Measurements from ENCODE around the gene OSBPL10.

OSBPL10 gene

DNA sequence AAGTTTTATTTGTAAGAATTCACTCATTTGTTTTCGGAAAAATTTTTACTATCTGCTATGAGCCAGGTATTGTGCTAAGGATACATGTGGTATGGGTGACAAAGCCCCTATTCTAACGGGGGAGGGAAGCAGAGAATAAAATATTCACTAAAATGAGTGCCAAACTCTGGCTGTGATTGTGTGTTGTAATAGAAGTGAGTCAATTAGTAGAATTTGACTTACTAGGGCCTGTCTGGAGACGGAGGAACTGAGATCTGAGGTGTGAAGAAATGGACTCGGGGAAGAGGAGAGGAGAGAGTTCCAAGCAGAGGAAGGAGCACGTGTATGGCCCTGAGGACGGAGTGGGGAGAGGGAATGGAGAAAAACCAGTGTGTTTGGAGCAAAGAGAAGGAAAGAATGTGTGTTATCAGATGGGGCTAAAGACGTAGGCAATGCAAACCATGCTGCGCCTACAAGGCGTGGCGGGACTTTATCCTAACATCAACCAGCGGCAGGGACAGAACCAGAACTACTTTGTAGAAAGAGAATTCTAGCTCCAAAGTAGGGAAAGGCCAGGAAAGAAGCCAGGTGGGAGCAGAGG is 89.1 kb downstream of the OSBPL10 start:
- in situ Hi-C loops (cut with MboI; ENCODE audit: low pct_unique_long_range_greater_than_20kb, low sequenced_read_pairs, unreplicated experiment), result no loop called here
- TF ChIP-seq, protein P1, sequence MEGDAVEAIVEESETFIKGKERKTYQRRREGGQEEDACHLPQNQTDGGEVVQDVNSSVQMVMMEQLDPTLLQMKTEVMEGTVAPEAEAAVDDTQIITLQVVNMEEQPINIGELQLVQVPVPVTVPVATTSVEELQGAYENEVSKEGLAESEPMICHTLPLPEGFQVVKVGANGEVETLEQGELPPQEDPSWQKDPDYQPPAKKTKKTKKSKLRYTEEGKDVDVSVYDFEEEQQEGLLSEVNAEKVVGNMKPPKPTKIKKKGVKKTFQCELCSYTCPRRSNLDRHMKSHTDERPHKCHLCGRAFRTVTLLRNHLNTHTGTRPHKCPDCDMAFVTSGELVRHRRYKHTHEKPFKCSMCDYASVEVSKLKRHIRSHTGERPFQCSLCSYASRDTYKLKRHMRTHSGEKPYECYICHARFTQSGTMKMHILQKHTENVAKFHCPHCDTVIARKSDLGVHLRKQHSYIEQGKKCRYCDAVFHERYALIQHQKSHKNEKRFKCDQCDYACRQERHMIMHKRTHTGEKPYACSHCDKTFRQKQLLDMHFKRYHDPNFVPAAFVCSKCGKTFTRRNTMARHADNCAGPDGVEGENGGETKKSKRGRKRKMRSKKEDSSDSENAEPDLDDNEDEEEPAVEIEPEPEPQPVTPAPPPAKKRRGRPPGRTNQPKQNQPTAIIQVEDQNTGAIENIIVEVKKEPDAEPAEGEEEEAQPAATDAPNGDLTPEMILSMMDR (IDR thresholded peaks at IDR 0.05; ENCODE audit: extremely low read depth, insufficient read depth, missing control alignments), result no peak

DNA sequence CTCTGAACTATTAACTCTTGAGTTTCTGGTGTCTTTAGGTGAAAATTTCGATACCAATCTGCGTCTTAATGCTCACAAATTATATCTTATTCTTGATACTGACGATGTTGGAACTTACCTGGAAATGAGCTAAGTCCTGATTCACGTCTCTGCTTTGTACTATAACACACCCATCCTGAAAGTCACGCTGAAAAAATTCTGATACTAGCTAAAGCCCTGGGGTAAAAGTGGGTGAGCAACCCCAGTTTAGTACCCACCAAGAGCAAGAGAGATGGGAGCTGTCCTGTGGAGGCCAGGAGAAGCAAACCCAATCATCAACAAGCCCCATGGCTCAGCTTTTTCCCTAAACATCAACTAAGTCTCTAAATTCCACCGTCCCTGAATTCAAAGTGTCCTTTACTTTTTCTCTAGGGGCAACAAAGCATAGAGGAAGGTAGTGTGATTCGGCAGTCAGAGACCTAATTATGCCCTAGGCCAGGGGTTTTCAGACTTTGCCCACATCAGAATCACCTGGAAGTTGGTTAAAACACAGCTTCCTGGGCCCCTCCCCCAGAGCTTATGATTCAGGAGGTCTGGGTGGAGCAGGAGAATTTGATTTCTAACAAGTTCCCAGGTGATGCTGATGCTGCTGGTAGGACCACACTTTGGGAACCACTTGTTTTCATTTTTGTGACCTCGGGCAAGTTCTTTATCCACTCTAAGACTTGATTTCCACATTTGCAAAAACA is 90.2 kb downstream of the OSBPL10 start:
- in situ Hi-C loops (cut with MboI; ENCODE audit: low pct_unique_long_range_greater_than_20kb, low sequenced_read_pairs, unreplicated experiment), result no loop called here
- TF ChIP-seq, protein P1 (IDR thresholded peaks at IDR 0.05; ENCODE audit: extremely low read depth, insufficient read depth, missing control alignments), result no peak
- DNase-seq (ENCODE audit: low spot score), result no peak

More for the DNA sequence above, 89.1 kb downstream of the OSBPL10 start:
- no peak for DNase-seq (ENCODE audit: low spot score)

DNA sequence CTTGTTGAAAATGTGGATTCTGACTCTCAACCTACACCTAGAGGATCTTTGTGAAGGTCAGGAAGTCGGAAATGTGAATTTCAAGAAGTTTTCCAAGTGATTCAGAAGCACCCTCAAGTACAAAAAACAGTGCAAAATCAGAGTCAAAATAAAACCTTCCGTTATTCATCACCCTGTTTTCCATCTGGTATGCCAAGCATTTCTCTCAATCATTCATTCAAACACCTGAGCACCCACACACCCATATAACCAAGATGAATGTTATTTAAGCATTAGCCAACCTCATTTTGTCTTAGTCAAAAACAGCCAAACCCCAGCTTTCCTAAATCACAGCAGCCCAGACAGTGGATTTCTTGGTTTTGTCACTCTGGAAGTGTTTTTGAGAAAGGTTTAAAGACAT is 91.1 kb downstream of the OSBPL10 start:
- in situ Hi-C loops (cut with MboI; ENCODE audit: low pct_unique_long_range_greater_than_20kb, low sequenced_read_pairs, unreplicated experiment), result no loop called here
- no peak for DNase-seq (ENCODE audit: low spot score)
- TF ChIP-seq, protein P1 (IDR thresholded peaks at IDR 0.05; ENCODE audit: extremely low read depth, insufficient read depth, missing control alignments), result no peak

DNA sequence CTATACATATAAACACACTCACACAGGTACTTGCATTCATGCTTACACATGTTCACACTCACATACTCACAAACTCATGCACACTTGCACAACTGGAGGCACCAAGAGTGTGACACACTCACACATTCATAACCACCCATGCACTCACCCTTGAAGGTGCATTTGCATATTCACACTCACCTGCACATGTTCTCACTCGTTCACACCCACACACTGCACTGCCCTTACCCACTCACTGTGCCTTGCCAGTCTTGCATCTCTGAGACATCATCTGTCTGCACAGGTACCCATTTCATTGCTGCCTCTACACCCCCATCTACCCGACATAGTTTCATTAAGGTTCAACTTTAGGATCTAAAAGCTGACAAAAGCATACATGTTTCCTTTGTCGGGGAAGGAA is 95.8 kb downstream of the OSBPL10 start:
- in situ Hi-C loops (cut with MboI; ENCODE audit: low pct_unique_long_range_greater_than_20kb, low sequenced_read_pairs, unreplicated experiment), result no loop called here
- DNase-seq (ENCODE audit: low spot score), result no peak
- TF ChIP-seq, protein P1 (IDR thresholded peaks at IDR 0.05; ENCODE audit: extremely low read depth, insufficient read depth, missing control alignments), result no peak

DNA sequence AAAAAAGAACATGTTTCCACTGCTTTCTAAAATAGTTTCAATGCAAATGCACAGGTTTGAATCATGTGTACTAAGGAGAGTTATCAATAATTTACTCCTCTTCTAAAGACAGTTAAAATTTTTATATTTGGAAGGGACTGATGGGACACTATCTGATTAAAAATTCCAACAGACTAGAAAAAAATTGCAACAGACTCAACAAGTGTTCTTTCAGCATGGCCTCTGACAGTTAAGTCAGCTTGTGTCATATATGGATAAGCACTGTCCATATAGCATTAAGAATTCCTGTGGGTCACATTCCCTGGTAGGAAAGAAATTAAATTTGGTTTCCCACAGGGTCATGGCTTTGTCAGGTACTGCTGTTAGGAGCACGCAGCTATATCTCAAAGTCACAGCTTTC is 96.8 kb downstream of the OSBPL10 start:
- no peak for DNase-seq (ENCODE audit: low spot score)
- in situ Hi-C loops (cut with MboI; ENCODE audit: low pct_unique_long_range_greater_than_20kb, low sequenced_read_pairs, unreplicated experiment), result no loop called here
- TF ChIP-seq, protein P1 (IDR thresholded peaks at IDR 0.05; ENCODE audit: extremely low read depth, insufficient read depth, missing control alignments), result no peak

DNA sequence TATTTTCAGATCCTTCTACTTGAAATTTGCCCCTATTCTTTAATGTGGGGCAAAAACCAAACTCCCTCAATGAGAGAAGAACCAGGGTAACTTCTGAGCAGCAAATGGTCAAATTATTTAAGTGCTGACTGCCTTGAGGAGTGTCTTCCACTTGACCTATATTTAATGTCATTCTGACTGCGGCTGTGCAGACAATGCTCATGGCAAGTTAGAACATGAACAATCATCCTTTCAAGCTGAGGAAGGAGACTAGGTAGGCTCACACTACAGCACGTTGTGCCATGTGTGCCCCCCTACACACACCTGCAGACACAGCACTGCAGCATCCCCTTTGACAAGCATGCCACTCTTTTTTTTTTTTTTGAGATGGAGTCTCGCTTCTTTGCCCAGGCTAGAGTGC is 98.2 kb downstream of the OSBPL10 start:
- in situ Hi-C loops (cut with MboI; ENCODE audit: low pct_unique_long_range_greater_than_20kb, low sequenced_read_pairs, unreplicated experiment), result no loop called here
- no peak for DNase-seq (ENCODE audit: low spot score)
- TF ChIP-seq, protein P1 (IDR thresholded peaks at IDR 0.05; ENCODE audit: extremely low read depth, insufficient read depth, missing control alignments), result no peak

Measured in GM13977 (cell line).